ENCODE results near the gene THOC1. TPM values are rescaled to one million over a fixed set of nuclear protein-coding genes. Genes with fewer than 3 reads are reported as not detected.

The THOC1 gene
- total and polyA plus RNA-seq, 2 of the 8 experiments (the other 6 are each of a cell fraction or from before 2014, with no cell fraction given): 19.1 to 66.4 TPM

DNA sequence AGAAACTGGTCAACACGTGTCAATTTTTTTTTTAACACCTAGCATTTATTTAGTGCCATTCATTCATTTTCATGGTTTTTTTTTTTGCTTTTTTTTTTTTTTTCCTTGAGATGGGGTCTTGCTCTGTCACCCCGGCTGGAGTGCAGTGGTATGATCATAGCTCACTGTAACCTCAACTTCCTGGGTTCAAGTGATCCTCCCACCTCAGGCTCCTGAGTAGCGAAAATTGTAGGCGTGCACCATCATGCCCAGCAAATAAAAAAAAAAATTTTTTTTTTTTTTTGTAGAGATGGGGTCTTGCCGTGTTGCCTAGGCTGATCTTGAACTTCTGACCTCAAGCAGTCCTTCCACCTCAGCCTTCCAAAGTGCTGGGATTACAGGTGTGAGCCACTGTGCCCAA, 88.3 kb downstream of the THOC1 start:
- Histone ChIP-seq H2AFZ (ENCODE audit: low read length) (no peak overlapping the region), H4K91ac (replicated peaks; ENCODE audit: insufficient read length, low read length) (no peak overlapping the region), H3K36me3 (ENCODE audit: control insufficient read depth in 2 of 4, insufficient read depth in 4 of 4, low read length in 3 of 4) (peaks cover 2 to 34% (median 11%) of the 10 kb centered on the region in 4 experiments; a peak in 5 of 8 replicates), H4K8ac (ENCODE audit: extremely low read depth, insufficient read depth, low read length) (no peak overlapping the region), H4K5ac (ENCODE audit: insufficient read length, low read depth, low read length) (no peak overlapping the region), H2AK5ac (ENCODE audit: low read depth, low read length) (no peak overlapping the region), H2BK120ac (replicated peaks; ENCODE audit: low read depth, low read length) (no peak overlapping the region), H4K20me1 (replicated peaks in 1 of 2; ENCODE audit: control insufficient read depth in 1 of 2, insufficient read depth in 2 of 2, low read length in 2 of 2) (peaks cover 0 to 2% of the 10 kb centered on the region in 2 experiments), H3K79me2 (ENCODE audit: control insufficient read depth in 1 of 2, insufficient read depth in 2 of 2, low read length in 2 of 2) (peaks cover 0 to 35% of the 10 kb centered on the region in 2 experiments; a peak in 2 of 4 replicates), H3K27ac (ENCODE audit: low read depth, low read length) (no peak overlapping the region), H3K23me2 (ENCODE audit: low read depth, low read length) (no peaks in the 10 kb centered on the region), H3K9me3 (ENCODE audit: insufficient read depth in 2 of 2, low read depth in 1 of 2, low read length in 1 of 2) (no peaks in the 10 kb centered on the region), H3K27me3 (replicated peaks in 1 of 4; ENCODE audit: control insufficient read depth in 3 of 4, extremely low read depth in 1 of 4, insufficient read depth in 3 of 4, low read length in 3 of 4) (no peaks in the 10 kb centered on the region), H2BK12ac (ENCODE audit: low read depth, low read length) (no peak overlapping the region), H2BK5ac (ENCODE audit: low read depth, low read length) (no peak overlapping the region), H3K79me1 (ENCODE audit: low read depth, low read length) (peaks cover 4% of the 10 kb centered on the region; the same call in 1 of the 2 replicates), H3K14ac (ENCODE audit: insufficient read length) (no peak overlapping the region), H2BK20ac (ENCODE audit: low read length) (no peak overlapping the region), H3K9ac (replicated peaks in 1 of 4; ENCODE audit: extremely low read depth in 1 of 4, low read depth in 3 of 4, low read length in 3 of 4) (no peak overlapping the region), H3K23ac (ENCODE audit: insufficient read length) (no peak overlapping the region), H3K18ac (ENCODE audit: extremely low read depth, low read length) (no peak overlapping the region), H3K4ac (replicated peaks; ENCODE audit: insufficient read length, low read depth, low read length) (no peak overlapping the region), H3K4me1 (replicated peaks in 1 of 4; ENCODE audit: control insufficient read depth in 3 of 4, insufficient read depth in 4 of 4, low read length in 3 of 4) (no peaks in the 10 kb centered on the region), H3K4me2 (ENCODE audit: insufficient read depth in 1 of 2, low read depth in 2 of 2, low read length in 2 of 2) (no peak overlapping the region), H3K56ac (replicated peaks; ENCODE audit: insufficient read length, low read depth, low read length) (no peak overlapping the region), H2BK15ac (ENCODE audit: low read length) (no peak overlapping the region), H3K4me3 (ENCODE audit: extremely low read depth in 1 of 4, insufficient read depth in 2 of 4, low read depth in 3 of 4, low read length in 4 of 4) (no peak overlapping the region)
- no peak for DNase-seq (ENCODE audit: low read depth in 1 of 2, low spot score in 2 of 2)
- FAIRE-seq: no peak
- 91% methylated on average over 4 of the region's 5 CpGs; no CpG with 5 or more reads in 1 of the 2 experiments for WGBS, 2 experiments (ENCODE audit: extremely low coverage in 1 of 2, insufficient coverage in 1 of 2, insufficient read length in 1 of 2, insufficient replicate concordance in 2 of 2, low coverage in 1 of 2, low lambda C conversion rate in 2 of 2, missing lambda C conversion rate in 1 of 2)
- TF ChIP-seq TAF1 (IDR thresholded peaks at IDR 0.05; ENCODE audit: low read depth, low read length): no peak
- TF ChIP-seq KDM4A (IDR thresholded peaks at IDR 0.05; ENCODE audit: low read depth, low read length, severe bottlenecking): no peak
- no peak for TF ChIP-seq FOSL1 (IDR thresholded peaks at IDR 0.05; ENCODE audit: insufficient read depth, low read depth, low read length)
- no peak for TF ChIP-seq JUN (IDR thresholded peaks at IDR 0.05; ENCODE audit: low read depth, low read length)
- TF ChIP-seq CTCF (IDR thresholded peaks at IDR 0.05; ENCODE audit: control extremely low read depth in 1 of 3, insufficient read depth in 1 of 3, low read depth in 1 of 3, low read length in 3 of 3): no peak
- POLR2A ChIA-PET (ENCODE audit: partially characterized antibody): interaction anchor here (0.7 to 1.5 kb wide), 2 partner anchors 20 to 445 kb away, joined by 3 read pairs; no protein-coding TSS in a partner anchor
- CTCF ChIA-PET (ENCODE audit: partially characterized antibody): no interaction called here

All from H1 (cell line).